Ishikawa (cell line): Measurements from ENCODE around the gene BEND7.

Experiments
- CEBPB ChIP-seq: IDR thresholded peaks from 2 replicates; pipeline ENCODE4 v1.6.1; 2012
- CREB1 ChIP-seq: IDR thresholded peaks from 2 replicates; pipeline ENCODE4 v1.6.1; 2012; ENCODE audit warnings: low read depth
- EGR1 ChIP-seq: IDR thresholded peaks from 2 replicates; pipeline ENCODE4 v1.6.1; 2012
- EP300 ChIP-seq: IDR thresholded peaks from 2 replicates; pipeline ENCODE4 v1.6.1; 2012; ENCODE audit warnings: borderline replicate concordance
- FOXM1 ChIP-seq: IDR thresholded peaks from 2 replicates; pipeline ENCODE4 v1.6.1; 2012; ENCODE audit warnings: low read depth, borderline replicate concordance
- NFIC ChIP-seq: IDR thresholded peaks from 2 replicates; pipeline ENCODE4 v1.6.1; 2012
- RAD21 ChIP-seq: IDR thresholded peaks from 2 replicates; pipeline ENCODE4 v1.6.1; 2012; ENCODE audit warnings: low read depth
- TAF1 ChIP-seq: IDR thresholded peaks from 2 replicates; pipeline ENCODE4 v1.6.1; 2012; ENCODE audit warnings: low read depth, mild to moderate bottlenecking
- TCF12 ChIP-seq: IDR thresholded peaks from 2 replicates; pipeline ENCODE4 v1.6.1; 2012; ENCODE audit warnings: low read depth
- TEAD4 ChIP-seq: IDR thresholded peaks from 2 replicates; pipeline ENCODE4 v1.6.1; 2012
- YY1 ChIP-seq: IDR thresholded peaks from 2 replicates; pipeline ENCODE4 v1.6.1; 2012; ENCODE audit warnings: low read depth
- ZBTB7A ChIP-seq: IDR thresholded peaks from 2 replicates; pipeline ENCODE4 v1.6.1; 2012; ENCODE audit warnings: low read depth
- TF ChIP-seq, protein P1 (sequence below): IDR thresholded peaks from 2 replicates; pipeline ENCODE4 v1.6.1; 2012
- TF ChIP-seq, protein P2 (sequence below): IDR thresholded peaks from 2 replicates; pipeline ENCODE4 v1.6.1; 2012; ENCODE audit warnings: low read depth, mild to moderate bottlenecking
- TF ChIP-seq, protein P3 (sequence below): IDR thresholded peaks from 2 replicates; pipeline ENCODE4 v1.6.1; 2012

The BEND7 gene

DNA sequence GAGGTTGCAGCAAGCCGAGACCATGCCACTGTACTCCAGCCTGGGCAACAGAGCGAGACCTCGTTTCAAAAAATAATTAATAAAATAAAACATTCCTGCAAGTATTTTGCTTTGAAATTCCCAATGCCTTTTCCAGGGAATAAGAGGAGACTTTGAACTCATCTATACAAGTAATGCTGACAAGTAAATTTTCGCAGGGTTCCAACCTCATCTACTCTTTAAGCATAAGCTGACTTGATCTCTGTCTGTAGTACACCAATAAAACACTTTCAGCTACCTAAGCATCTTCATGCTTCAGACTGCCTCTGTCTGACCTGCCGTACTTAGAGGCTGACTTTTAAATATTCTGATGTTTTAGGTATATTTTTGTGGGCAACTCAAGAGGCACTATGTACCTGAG, 13.7 kb upstream of the BEND7 start:
- TF ChIP-seq, protein P1, sequence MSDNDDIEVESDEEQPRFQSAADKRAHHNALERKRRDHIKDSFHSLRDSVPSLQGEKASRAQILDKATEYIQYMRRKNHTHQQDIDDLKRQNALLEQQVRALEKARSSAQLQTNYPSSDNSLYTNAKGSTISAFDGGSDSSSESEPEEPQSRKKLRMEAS: no peak
- TF ChIP-seq ZBTB7A (no peak), TCF12 (no peak), YY1 (no peak), CEBPB (no peak), RAD21 (no peak), TAF1 (no peak), EGR1 (no peak), CREB1 (no peak), NFIC (no peak), EP300 (no peak), FOXM1 (no peak), TEAD4 (no peak)
- TF ChIP-seq, protein P2, sequence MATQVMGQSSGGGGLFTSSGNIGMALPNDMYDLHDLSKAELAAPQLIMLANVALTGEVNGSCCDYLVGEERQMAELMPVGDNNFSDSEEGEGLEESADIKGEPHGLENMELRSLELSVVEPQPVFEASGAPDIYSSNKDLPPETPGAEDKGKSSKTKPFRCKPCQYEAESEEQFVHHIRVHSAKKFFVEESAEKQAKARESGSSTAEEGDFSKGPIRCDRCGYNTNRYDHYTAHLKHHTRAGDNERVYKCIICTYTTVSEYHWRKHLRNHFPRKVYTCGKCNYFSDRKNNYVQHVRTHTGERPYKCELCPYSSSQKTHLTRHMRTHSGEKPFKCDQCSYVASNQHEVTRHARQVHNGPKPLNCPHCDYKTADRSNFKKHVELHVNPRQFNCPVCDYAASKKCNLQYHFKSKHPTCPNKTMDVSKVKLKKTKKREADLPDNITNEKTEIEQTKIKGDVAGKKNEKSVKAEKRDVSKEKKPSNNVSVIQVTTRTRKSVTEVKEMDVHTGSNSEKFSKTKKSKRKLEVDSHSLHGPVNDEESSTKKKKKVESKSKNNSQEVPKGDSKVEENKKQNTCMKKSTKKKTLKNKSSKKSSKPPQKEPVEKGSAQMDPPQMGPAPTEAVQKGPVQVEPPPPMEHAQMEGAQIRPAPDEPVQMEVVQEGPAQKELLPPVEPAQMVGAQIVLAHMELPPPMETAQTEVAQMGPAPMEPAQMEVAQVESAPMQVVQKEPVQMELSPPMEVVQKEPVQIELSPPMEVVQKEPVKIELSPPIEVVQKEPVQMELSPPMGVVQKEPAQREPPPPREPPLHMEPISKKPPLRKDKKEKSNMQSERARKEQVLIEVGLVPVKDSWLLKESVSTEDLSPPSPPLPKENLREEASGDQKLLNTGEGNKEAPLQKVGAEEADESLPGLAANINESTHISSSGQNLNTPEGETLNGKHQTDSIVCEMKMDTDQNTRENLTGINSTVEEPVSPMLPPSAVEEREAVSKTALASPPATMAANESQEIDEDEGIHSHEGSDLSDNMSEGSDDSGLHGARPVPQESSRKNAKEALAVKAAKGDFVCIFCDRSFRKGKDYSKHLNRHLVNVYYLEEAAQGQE: no peak
- TF ChIP-seq, protein P3, sequence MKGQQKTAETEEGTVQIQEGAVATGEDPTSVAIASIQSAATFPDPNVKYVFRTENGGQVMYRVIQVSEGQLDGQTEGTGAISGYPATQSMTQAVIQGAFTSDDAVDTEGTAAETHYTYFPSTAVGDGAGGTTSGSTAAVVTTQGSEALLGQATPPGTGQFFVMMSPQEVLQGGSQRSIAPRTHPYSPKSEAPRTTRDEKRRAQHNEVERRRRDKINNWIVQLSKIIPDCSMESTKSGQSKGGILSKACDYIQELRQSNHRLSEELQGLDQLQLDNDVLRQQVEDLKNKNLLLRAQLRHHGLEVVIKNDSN: no peak

DNA sequence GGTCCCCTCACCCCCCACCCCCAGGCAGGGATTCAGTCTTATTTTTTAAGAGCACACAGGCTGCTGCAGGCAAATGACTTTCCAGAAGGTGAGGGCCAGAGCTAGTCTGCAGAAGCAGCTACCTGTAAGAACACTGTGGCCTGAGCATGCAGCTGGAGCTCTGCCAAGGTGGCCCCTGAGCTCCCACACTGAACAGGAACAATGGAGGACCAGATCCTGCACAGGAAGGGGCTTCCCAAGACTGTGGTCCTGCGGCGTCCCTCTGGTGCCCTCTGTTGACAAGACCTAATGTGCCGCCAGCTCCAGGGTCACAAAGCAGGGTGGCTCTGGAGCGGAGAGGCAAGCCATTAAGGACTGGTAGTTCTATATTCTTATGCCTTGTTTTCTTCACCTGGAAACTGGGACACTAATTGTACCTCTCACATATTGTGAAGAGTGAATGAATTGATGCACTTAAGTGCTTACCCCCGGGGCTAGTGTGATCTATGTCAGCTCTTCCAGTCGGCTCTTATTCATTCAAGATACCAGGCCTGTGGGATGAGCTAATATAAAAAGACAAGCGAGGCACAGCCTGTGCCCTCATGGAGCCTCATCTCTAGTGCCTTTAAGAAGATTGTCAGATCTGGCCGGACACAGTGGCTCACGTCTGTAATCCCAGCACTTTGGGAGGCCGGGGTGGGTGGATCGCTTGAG, 8.0 kb upstream of the BEND7 start:
- TF ChIP-seq RAD21: peak; percentile 67
- TF ChIP-seq EGR1: no peak

DNA sequence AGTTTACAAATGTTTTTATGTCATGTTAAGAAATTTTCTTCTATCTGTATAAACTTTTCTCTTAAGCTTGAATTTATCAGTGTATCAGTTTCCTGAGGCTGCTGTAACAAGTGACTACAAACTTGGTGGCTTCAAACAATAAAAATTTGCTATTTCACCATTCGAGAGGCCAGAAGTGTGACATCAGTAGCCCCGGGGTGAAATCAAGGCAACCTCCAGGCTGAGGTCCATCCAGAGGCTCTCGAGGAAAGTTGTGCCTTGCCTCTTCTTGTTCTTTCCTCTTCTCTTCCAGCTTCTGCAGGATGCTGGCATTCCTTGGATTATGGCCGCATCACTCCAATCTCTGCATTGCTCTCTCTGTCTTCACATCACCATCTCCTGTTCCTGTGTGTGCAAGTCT, 6.5 kb upstream of the BEND7 start:
- no peak for TF ChIP-seq FOXM1
- TF ChIP-seq CREB1: no peak
- TF ChIP-seq, protein P1: no peak

DNA sequence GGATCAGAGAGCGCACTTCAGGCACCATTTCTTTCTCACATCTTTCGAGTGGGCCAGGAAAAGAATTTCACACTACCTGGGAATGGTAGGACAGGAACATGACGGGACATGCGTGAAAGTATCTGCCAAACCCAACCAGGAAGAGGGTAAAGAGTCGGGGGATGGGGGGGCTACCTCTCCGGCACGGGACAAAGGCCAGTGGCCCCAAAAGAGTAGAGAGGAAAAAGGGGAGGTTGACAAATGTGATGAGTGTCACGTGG, 830 bp upstream of the BEND7 start:
- TF ChIP-seq CEBPB (no peak), TAF1 (no peak), EP300 (no peak), FOXM1 (no peak), RAD21 (no peak), TEAD4 (no peak), NFIC (no peak), CREB1 (no peak), YY1 (no peak), TCF12 (no peak), EGR1 (no peak), ZBTB7A (no peak)
- TF ChIP-seq, protein P2: no peak
- TF ChIP-seq, protein P1: no peak
- TF ChIP-seq, protein P3: no peak

DNA sequence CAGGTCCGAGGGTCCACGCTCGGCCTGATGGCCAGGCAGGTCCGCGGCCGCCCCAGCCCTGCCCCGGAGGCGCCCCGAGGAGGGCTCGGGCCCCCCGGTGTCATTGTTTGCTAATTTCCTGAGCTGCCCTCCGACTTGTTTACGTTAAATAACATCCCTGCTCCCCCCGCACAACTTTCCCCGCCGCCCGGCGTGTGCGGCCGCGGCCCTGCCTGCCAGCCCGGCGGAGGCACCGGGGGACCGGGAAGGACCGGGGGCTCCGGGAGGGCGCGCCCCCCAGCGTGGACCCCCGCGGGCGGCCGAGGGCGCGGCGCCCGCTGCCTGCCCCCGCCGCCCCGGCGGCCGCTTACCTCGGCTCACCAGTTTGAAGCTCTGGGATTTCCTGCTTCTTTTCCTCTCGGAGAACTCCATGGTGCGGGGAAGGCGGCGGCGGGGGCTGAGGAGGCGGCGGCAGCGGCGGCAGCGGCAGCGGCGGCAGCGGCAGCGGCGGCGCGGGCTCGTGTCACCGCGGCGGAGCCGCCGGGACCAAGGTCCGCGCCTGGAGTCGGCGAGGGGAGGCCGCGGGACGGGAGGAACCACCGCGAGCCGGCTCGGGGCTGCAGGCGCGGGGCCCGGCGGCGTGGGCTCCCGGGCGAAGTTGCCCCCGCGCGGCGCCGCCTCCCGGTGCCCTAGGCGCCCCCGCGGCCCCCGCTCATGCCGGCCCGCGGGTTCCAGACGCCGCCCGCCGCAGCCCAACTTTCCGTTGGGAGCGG, 515 bp downstream of the BEND7 start:
- no peak for TF ChIP-seq EP300
- peak; percentile 75 for TF ChIP-seq ZBTB7A
- no peak for TF ChIP-seq TEAD4
- TF ChIP-seq, protein P2: no peak
